RWPE1 (cell line): Measurements from ENCODE around the gene PROS1.
A peak's percentile ranks its signal among the peaks of the same experiment; 100 is the strongest.

Source experiments
- CTCF ChIA-PET: fragments of 350-600 bp; sonication (Branson Sonifier 250); formaldehyde crosslinking; extraction: SDS; loops from one replicate; lab custom pipeline; 2021; lab: Yijun Ruan, JAX
- POLR2A ChIA-PET: fragments of 400-600 bp; formaldehyde crosslinking; extraction: SDS; loops from one replicate; lab custom pipeline; 2020; ENCODE audit warnings: antibody characterized with exemption; ENCODE audit not compliant: low non-redundant PET; lab: Yijun Ruan, JAX
- DNase-seq: peaks from one replicate; pipeline ENCODE4 v3.0.0; 2012; ENCODE audit warnings: low spot score
- H3K27ac ChIP-seq: fragments of 450-650 bp; 2 replicates; pipeline ENCODE4 v1.5.1; 2017
- TF ChIP-seq, protein P1 (sequence below): fragments of 450-650 bp; conservative IDR thresholded peaks from 2 replicates; pipeline ENCODE4 v1.5.1; 2017; ENCODE audit warnings: low read depth, mild to moderate bottlenecking

Gene PROS1

DNA sequence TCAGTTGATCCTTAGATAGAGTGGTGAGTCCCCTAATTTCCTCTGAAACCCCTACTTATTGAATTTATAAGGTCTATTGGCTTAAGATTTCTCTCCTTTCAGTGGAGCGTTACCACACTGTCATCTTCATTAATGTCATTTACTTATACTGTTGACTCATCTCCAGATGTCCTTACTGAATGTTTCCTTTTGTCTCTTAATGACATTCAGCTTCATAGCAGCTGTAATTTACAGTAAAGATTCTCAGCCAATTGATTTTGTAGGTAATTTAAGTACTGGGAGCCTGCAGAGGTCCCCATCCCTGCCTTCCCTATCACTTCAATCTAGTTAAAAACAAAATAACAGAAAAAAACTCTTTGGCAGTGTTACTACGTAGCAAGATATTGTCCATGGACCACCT lies 35.9 kb upstream of the PROS1 start:
- DNase-seq = no peak
- ChIA-PET POLR2A (no interaction called here), CTCF (no interaction called here)
- TF ChIP-seq, protein P1, sequence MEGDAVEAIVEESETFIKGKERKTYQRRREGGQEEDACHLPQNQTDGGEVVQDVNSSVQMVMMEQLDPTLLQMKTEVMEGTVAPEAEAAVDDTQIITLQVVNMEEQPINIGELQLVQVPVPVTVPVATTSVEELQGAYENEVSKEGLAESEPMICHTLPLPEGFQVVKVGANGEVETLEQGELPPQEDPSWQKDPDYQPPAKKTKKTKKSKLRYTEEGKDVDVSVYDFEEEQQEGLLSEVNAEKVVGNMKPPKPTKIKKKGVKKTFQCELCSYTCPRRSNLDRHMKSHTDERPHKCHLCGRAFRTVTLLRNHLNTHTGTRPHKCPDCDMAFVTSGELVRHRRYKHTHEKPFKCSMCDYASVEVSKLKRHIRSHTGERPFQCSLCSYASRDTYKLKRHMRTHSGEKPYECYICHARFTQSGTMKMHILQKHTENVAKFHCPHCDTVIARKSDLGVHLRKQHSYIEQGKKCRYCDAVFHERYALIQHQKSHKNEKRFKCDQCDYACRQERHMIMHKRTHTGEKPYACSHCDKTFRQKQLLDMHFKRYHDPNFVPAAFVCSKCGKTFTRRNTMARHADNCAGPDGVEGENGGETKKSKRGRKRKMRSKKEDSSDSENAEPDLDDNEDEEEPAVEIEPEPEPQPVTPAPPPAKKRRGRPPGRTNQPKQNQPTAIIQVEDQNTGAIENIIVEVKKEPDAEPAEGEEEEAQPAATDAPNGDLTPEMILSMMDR = no peak
- H3K27ac ChIP-seq = no peak overlapping the region

DNA sequence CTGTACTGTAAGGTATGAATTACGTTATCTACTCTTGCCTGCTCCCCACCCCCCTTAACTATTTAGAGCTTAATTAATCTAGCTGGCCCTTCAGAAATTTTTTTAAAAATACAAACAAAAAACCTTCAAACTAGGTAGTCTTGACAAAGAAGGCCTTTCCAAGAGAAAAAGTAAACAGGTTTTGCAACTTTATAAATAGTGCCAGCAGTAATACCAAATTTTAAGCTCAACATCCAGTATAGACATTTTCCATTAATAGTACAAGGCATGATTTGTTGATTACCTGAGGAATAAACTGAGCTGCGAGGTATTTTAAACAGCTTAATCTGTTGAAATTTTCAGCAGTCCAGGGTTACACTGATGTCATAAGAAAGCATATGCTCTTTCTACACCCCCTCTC lies 34.6 kb upstream of the PROS1 start:
- DNase-seq = no peak
- POLR2A ChIA-PET = no interaction called here
- no peak overlapping the region for H3K27ac ChIP-seq
- CTCF ChIA-PET = no interaction called here
- TF ChIP-seq, protein P1 = no peak

DNA sequence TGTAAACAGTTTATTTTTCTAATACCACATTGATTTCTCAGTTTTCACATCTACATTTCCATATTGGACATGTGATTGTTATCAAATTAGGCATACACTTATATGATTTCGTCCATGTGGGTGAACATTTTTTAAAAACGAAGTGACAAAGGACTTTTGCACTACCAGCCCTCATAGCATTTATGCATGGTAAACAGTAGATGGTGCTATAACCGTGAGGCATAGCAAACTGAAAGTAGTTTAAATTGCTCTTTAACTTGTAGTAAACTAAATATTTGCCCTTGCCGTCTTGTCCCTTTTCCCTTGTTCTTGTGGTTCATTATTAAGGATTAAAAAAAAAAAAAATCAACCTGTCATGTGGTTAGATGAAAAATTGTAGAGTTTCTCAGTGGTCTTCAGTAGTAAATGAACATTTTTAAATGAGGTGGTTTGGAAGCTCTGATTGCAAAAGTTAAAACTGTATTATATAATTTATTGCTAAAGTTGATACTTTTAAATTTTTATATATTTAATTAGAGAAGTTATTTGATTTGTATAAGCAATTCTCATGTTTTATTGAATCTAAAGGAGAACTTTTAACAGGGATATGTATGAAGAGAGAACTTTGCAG lies 30.7 kb upstream of the PROS1 start:
- ChIA-PET CTCF (interaction anchor here (0.6 to 1.1 kb wide), 11 partner anchors 9 to 482 kb away, joined by 3 to 11 read pairs (median 4); no protein-coding TSS in a partner anchor), POLR2A (no interaction called here)
- no peak overlapping the region for H3K27ac ChIP-seq

DNA sequence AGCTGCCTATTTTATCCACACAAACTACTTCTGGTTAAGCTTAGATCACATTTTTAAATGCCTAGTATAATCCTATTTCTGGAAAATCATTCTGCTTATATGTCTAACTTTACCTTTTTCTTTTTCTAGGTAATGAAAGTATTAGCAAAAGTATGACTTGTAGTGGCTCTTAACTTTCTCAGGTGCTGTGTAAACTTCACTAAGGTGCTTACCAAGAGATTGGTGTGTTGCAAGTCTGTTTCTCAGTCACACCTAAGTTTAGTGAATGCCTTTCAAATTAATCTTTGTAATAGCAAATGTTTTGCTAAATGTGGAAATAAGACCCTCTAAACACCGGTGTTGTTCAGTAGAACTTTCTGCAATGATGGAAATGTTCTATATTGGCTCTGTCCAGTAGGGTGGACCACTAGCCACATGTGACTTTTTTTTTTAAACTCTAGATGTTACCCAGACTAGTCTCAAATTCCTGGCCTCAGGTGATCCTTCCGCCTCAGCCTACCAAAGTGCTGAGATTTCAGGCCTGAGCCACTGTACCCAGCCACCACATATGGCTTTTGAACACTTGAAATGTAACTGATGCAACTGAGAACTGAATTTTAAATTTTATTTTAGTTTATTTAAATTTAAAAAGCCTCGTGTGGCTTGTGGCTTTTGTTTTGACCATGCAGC lies 28.3 kb upstream of the PROS1 start:
- no peak overlapping the region for H3K27ac ChIP-seq
- ChIA-PET CTCF (no interaction called here), POLR2A (no interaction called here)
- DNase-seq = no peak
- TF ChIP-seq, protein P1 = no peak

More for the DNA sequence above, 30.7 kb upstream of the PROS1 start:
- TF ChIP-seq, protein P1 = peak; percentile 91
- peak; percentile 54 for DNase-seq

DNA sequence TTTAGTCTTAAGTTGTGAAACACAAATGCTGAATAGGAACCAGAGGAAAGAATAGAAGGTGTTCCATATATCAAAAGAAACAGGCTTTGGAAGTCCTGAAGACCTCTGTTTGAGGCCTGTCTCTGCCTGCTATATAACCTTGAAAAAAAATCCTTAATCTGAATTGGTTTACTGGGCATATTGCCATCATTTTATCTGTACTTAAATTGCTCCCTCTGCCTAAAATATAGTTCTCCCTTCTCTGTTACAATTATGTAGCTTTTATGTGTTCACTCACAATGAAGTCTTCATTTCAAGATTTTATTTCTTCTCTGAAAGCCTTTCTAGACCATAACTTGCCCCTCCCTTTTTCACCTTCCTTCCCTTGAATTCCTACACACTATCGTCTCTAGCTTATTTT lies 27.5 kb upstream of the PROS1 start:
- H3K27ac ChIP-seq = no peak overlapping the region
- no peak for DNase-seq
- ChIA-PET POLR2A (no interaction called here), CTCF (no interaction called here)
- TF ChIP-seq, protein P1 = no peak

DNA sequence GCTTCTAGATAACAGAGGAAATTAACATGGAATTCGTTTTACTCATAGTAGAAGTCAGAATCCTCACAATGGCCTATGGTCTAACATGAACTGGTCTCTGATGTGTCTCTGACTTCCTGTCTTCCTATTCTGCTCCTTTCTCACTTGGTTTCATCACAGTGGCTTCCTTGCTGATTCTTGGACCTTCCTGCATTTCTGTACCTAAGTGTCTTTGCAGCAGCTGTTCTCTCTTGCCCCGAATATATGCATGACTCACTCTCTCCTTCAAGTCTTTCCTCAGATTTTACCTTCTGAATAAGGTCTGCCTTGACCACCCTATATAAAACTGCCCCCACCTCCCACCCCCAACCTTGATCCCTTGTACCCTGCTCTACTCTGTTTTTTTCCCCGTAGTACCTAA lies 20.4 kb upstream of the PROS1 start:
- POLR2A ChIA-PET = no interaction called here
- no peak overlapping the region for H3K27ac ChIP-seq
- DNase-seq = no peak
- TF ChIP-seq, protein P1 = no peak
- CTCF ChIA-PET = interaction anchor here (0.5 kb wide), 1 partner anchor 23 kb away, joined by 3 read pairs; no protein-coding TSS in a partner anchor
